Sigmoid colon (tissue), 7 donors: ENCODE data around the gene IL17REL. TPM values are rescaled to one million over a fixed set of nuclear protein-coding genes. Genes with fewer than 3 reads are reported as not detected.

Experiments
- DNase-seq: peaks from one replicate; pipeline ENCODE4 v3.0.0-alpha.2; 2019
- H3K27ac ChIP-seq, 4 donors: fragments of 200-600 bp; sonication (generic); one replicate each; pipeline ENCODE4 v1.5.1; 2016 to 2019; ENCODE audit warnings: mild to moderate bottlenecking in 1 of 4
- H3K27me3 ChIP-seq, 3 donors: fragments of 200-600 bp; sonication (generic); one replicate each; pipeline ENCODE4 v1.5.1; 2019; ENCODE audit warnings: mild to moderate bottlenecking in 1 of 3
- H3K36me3 ChIP-seq, 4 donors: fragments of 200-600 bp; sonication (generic); one replicate each; pipeline ENCODE4 v1.5.1; 2016 to 2019
- H3K4me1 ChIP-seq, 4 donors: fragments of 200-600 bp; sonication (generic); one replicate each; pipeline ENCODE4 v1.5.1; 2017 to 2019
- H3K4me3 ChIP-seq, 4 donors: fragments of 200-600 bp; sonication (generic); one replicate each; pipeline ENCODE4 v1.5.1; 2017 to 2019; ENCODE audit warnings: mild to moderate bottlenecking in 2 of 4, moderate library complexity in 1 of 4
- H3K9me3 ChIP-seq, 4 donors: fragments of 200-600 bp in 3 of 4; sonication (generic) in 3 of 4; one replicate each; pipeline versions ENCODE4 v1.5.1 to v1.6.1; 2013 to 2019
- EP300 ChIP-seq, 4 donors: sonication (generic); formaldehyde crosslinking; IDR thresholded peaks; one replicate each; pipeline ENCODE4 v1.6.1; 2017; ENCODE audit warnings: antibody characterized with exemption in 4 of 4
- POLR2A ChIP-seq, 2 donors: fragments of 450-650 bp; IDR thresholded peaks; one replicate each; pipeline ENCODE4 v1.6.1; 2016; ENCODE audit warnings: antibody characterized with exemption in 2 of 2, mild to moderate bottlenecking in 2 of 2, moderate library complexity in 2 of 2
- POLR2AphosphoS5 ChIP-seq, 4 donors: sonication (generic); formaldehyde crosslinking; IDR thresholded peaks; one replicate each; pipeline ENCODE4 v1.6.1; 2017; ENCODE audit warnings: antibody characterized with exemption in 4 of 4
- WGBS, 2 donors: extraction: QIAGEN DNeasy Blood & Tissue Kit; methylation state at CpG; one replicate each; pipeline ENCODE4 v1.1.7; 2013; 5-methylcytosine and 5-hydroxymethylcytosine counted together
- intact Hi-C: fragments of 100-400 bp; cut with DNase I; formaldehyde crosslinking; loops from one replicate; pipeline ENCODE4 v1.15.1; 2023
- polyA plus RNA-seq, 3 donors: library from polyadenylated mRNA; stranded (reverse); fragments of 200-250 nt; gene quantifications; one replicate each; pipeline ENCODE4 v1.2.3, GENCODE V29; 2013
- total RNA-seq, 4 donors: library from RNA; depleted of rRNA; stranded (reverse); fragments of >200 nt; gene quantifications; one replicate each; pipeline ENCODE4 v1.1.0, GENCODE V29; 2016
- TF ChIP-seq, protein P1 (sequence below), 4 experiments: fragments of 450-650 bp in 3 of 4; fragments of 200-600 bp in 1 of 4; IDR thresholded peaks; one replicate each; pipeline ENCODE4 v1.5.1; 2016 to 2019; ENCODE audit warnings: antibody characterized with exemption in 4 of 4, mild to moderate bottlenecking in 3 of 4, moderate library complexity in 2 of 4
- donor health status: healthy with polysubstance abuse.
- donor health status: Bipolar disorder and iron deficiency.
- donor health status: healthy.

IL17REL gene
- total and polyA plus RNA-seq, 7 donors: 1.6 TPM; not detected in 6

DNA sequence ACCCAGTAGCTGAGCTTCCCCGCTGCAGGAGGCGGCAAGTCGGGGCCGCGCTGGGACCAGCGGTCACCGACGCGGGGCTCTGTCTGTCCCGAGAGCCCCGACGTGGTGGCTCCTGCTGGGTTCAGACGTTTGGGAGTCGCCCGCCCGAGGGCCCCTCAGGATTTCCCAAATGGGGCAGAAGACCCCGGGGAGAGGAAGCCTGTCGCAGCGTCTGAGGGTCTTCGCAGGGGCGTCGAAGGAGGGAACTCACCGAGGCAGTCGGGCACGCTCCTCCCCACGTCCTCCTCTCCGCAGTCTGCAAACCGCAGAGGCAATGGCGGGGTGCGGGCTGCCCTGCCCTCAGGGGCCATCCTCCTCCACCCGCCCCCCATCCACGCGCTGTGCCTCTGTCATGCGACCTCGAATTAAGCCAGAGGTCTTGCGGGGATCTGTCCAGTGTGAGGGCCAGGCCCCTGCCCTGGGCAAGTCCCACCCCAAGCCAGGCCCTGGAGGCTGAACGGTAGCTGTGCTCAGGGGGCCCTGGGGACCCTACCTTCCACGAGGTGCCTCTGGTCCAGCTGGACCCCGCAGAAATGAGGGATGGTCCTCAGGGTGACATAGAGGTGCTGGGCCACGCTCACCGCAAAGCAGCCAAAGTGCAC is 12.5 kb downstream of the IL17REL start:
- H3K27me3 ChIP-seq: peaks cover 8 to 35% (median 26%) of the 10 kb centered on the region in 3 donors

DNA sequence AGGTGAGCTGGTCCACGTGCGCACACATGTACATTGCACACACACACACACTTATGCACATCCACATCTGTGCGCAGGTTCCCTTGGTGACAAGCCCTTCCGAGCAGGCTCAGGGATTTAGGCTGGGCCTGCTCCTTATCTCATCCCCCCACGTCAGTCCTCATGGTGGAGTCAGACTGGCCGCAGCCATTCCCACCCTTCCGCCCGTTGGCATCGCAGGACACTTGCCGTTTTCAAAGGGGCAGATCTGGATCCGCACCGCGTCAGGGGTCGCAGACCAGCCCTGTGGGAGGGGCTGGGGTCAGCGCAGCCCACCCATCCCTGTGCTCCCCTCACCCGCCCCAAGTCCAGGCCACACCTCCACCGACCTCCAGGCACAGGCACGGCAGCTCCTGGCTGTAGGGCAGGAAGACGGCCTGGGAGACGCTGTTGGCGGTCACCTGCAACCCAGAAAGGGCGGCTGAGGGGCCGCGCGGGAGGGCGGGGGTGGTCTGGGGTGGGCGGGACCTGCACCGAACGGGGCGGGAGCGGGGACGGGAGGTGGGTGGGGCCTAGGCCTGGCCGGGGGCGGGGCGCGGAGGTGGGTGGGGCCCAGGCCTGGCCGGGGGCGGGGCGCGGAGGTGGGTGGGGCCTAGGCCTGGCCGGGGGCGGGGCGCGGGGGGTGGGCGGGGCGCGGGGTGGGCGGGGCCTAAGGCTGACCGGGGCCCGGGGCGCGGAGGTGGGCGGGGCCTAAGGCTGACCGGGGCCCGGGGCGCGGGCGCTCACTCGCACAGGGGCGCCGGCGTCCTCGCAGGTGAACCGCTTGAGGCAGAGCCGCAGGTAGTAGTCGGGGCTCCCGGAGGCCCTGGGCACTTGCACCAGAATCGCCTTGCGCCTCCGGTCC is 13.3 kb downstream of the IL17REL start:
- no peak overlapping the region for H3K27ac ChIP-seq
- TF ChIP-seq, protein P1, sequence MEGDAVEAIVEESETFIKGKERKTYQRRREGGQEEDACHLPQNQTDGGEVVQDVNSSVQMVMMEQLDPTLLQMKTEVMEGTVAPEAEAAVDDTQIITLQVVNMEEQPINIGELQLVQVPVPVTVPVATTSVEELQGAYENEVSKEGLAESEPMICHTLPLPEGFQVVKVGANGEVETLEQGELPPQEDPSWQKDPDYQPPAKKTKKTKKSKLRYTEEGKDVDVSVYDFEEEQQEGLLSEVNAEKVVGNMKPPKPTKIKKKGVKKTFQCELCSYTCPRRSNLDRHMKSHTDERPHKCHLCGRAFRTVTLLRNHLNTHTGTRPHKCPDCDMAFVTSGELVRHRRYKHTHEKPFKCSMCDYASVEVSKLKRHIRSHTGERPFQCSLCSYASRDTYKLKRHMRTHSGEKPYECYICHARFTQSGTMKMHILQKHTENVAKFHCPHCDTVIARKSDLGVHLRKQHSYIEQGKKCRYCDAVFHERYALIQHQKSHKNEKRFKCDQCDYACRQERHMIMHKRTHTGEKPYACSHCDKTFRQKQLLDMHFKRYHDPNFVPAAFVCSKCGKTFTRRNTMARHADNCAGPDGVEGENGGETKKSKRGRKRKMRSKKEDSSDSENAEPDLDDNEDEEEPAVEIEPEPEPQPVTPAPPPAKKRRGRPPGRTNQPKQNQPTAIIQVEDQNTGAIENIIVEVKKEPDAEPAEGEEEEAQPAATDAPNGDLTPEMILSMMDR (IDR thresholded peaks at IDR 0.05): no peak
- TF ChIP-seq POLR2A (IDR thresholded peaks at IDR 0.05) (no peak), EP300 (IDR thresholded peaks at IDR 0.05) (no peak), POLR2AphosphoS5 (IDR thresholded peaks at IDR 0.05) (no peak)
- WGBS, 2 donors: 16 to 19% methylated on average over 66 to 70 of the region's 70 CpGs
- peaks cover 0 to 7% (median 3%) of the 10 kb centered on the region in 4 donors for H3K4me1 ChIP-seq
- H3K4me3 ChIP-seq: peak overlapping the region in 1 of 4 donors; percentile 22
- H3K36me3 ChIP-seq: no peaks in the 10 kb centered on the region
- H3K27me3 ChIP-seq: peaks cover 8 to 35% (median 26%) of the 10 kb centered on the region in 3 donors
- H3K9me3 ChIP-seq: no peaks in the 10 kb centered on the region
- intact Hi-C loops: no loop called here
- DNase-seq: no peak

More for the DNA sequence above, 12.5 kb downstream of the IL17REL start:
- TF ChIP-seq POLR2A (IDR thresholded peaks at IDR 0.05) (no peak), EP300 (IDR thresholded peaks at IDR 0.05) (no peak), POLR2AphosphoS5 (IDR thresholded peaks at IDR 0.05) (no peak)
- TF ChIP-seq, protein P1 (IDR thresholded peaks at IDR 0.05): no peak
- H3K4me1 ChIP-seq: peaks cover 0 to 7% (median 3%) of the 10 kb centered on the region in 4 donors
- WGBS, 2 donors: 47 to 54% methylated on average over 41 of the region's 41 CpGs
- no peaks in the 10 kb centered on the region for H3K36me3 ChIP-seq
- no peak for DNase-seq
- no peaks in the 10 kb centered on the region for H3K9me3 ChIP-seq
- intact Hi-C loops: no loop called here
- H3K27ac ChIP-seq: no peak overlapping the region
- H3K4me3 ChIP-seq: peak overlapping the region in 1 of 4 donors; percentile 22

DNA sequence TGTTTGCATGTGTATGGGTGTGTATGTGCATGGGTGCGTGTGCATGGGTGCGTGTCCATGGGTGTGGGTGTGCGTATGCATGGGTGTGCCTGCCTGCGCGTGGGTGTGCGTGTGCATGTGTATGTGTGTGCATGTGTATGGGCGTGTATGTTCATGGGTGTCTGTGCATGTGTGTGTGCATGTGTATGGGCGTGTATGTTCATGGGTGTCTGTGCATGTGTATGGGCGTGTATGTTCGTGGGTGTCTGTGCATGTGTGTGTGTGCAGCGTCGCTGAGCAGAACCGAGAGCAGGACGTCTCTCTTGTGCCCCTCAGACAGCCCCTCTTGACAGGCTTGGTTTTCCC is 13.9 kb downstream of the IL17REL start:
- H3K4me3 ChIP-seq: no peak overlapping the region
- H3K27ac ChIP-seq: no peak overlapping the region
- intact Hi-C loops: no loop called here
- peaks cover 0 to 7% (median 3%) of the 10 kb centered on the region in 4 donors for H3K4me1 ChIP-seq
- DNase-seq: no peak
- TF ChIP-seq EP300 (IDR thresholded peaks at IDR 0.05) (no peak), POLR2AphosphoS5 (IDR thresholded peaks at IDR 0.05) (no peak), POLR2A (IDR thresholded peaks at IDR 0.05) (no peak)
- TF ChIP-seq, protein P1 (IDR thresholded peaks at IDR 0.05): no peak
- no peaks in the 10 kb centered on the region for H3K9me3 ChIP-seq
- 87 to 92% methylated on average over 14 of the region's 14 CpGs for WGBS, 2 donors
- no peaks in the 10 kb centered on the region for H3K36me3 ChIP-seq
- peaks cover 8 to 35% (median 26%) of the 10 kb centered on the region in 3 donors for H3K27me3 ChIP-seq

DNA sequence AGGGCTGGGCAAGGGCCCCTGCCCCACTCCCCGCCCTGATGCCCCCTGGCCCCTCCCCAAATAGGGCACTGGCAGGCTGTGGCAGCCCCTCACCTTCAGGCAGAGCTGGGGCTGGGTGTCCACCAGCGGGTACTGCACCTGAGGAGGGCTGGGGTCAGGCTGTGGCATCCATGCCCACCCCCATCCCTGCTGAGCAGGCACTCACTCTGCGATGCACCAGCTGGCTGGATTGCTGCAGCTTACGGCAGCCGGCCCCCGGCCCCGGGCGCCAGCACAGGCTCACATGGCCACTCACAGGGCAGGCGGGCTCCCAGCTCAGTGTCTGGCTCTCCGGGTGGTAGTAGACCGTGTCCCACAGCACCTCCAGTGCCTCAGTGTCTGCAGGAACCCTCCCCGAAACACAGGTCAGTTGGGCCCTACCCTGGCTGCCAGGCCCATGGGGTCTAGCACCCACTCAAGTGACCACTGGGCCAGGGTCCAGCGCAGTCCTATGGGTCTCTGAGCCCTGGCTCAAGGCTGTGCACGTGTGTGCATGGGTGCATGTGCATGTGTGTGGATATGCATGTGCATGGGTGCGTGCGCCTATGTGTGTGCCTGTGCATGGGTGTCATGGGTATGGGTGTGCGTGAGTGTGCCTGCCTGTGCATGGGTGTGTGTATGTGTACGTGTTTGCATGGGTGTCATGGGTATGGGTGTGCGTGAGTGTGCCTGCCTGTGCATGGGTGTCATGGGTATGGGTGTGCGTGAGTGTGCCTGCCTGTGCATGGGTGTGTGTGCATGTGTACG is 14.4 kb downstream of the IL17REL start:
- DNase-seq: no peak
- Histone ChIP-seq H3K9me3 (no peaks in the 10 kb centered on the region), H3K4me3 (no peak overlapping the region), H3K36me3 (no peaks in the 10 kb centered on the region), H3K4me1 (peaks cover 0 to 8% (median 4%) of the 10 kb centered on the region in 4 donors), H3K27ac (no peak overlapping the region), H3K27me3 (peaks cover 8 to 35% (median 26%) of the 10 kb centered on the region in 3 donors)
- intact Hi-C loops: no loop called here
- 90 to 93% methylated on average over 21 of the region's 21 CpGs for WGBS, 2 donors
- TF ChIP-seq, protein P1 (IDR thresholded peaks at IDR 0.05): no peak
- TF ChIP-seq EP300 (IDR thresholded peaks at IDR 0.05): no peak
- no peak for TF ChIP-seq POLR2A (IDR thresholded peaks at IDR 0.05)
- no peak for TF ChIP-seq POLR2AphosphoS5 (IDR thresholded peaks at IDR 0.05)
